ENCODE results near the gene CLEC18A.
"Not testable (repeated sequence)": the region's sequence is repeated elsewhere in the genome, so short reads cannot be mapped to it uniquely, and the experiment has no call there.

DNA sequence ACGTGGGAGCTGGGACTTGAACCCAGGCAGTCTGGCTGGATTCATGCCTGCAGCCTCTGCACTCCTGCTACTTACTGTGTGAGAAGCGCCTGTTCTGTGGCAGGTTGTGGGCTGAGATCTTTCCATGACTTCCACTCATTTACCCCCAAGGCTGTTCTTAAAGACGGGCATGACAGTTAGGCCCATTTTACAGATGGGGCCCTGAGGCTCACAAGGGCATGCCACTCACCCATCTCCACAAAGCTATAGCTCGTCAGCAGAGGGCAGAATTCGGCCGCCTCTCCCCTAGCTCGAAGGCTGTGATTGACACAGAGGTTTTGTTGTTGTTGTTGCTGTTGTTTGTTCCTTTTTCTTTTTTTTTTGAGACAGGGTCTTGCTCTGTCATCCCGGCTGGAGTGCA is 21.8 kb downstream of the CLEC18A start:
- TF ChIP-seq, protein P1, sequence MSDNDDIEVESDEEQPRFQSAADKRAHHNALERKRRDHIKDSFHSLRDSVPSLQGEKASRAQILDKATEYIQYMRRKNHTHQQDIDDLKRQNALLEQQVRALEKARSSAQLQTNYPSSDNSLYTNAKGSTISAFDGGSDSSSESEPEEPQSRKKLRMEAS (IDR thresholded peaks at IDR 0.05) = not testable (repeated sequence)
- TF ChIP-seq, protein P2, sequence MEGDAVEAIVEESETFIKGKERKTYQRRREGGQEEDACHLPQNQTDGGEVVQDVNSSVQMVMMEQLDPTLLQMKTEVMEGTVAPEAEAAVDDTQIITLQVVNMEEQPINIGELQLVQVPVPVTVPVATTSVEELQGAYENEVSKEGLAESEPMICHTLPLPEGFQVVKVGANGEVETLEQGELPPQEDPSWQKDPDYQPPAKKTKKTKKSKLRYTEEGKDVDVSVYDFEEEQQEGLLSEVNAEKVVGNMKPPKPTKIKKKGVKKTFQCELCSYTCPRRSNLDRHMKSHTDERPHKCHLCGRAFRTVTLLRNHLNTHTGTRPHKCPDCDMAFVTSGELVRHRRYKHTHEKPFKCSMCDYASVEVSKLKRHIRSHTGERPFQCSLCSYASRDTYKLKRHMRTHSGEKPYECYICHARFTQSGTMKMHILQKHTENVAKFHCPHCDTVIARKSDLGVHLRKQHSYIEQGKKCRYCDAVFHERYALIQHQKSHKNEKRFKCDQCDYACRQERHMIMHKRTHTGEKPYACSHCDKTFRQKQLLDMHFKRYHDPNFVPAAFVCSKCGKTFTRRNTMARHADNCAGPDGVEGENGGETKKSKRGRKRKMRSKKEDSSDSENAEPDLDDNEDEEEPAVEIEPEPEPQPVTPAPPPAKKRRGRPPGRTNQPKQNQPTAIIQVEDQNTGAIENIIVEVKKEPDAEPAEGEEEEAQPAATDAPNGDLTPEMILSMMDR (IDR thresholded peaks at IDR 0.05) = not testable (repeated sequence)
- TF ChIP-seq, protein P3, sequence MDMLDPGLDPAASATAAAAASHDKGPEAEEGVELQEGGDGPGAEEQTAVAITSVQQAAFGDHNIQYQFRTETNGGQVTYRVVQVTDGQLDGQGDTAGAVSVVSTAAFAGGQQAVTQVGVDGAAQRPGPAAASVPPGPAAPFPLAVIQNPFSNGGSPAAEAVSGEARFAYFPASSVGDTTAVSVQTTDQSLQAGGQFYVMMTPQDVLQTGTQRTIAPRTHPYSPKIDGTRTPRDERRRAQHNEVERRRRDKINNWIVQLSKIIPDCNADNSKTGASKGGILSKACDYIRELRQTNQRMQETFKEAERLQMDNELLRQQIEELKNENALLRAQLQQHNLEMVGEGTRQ (IDR thresholded peaks at IDR 0.05) = not testable (repeated sequence)
- TF ChIP-seq, protein P4, sequence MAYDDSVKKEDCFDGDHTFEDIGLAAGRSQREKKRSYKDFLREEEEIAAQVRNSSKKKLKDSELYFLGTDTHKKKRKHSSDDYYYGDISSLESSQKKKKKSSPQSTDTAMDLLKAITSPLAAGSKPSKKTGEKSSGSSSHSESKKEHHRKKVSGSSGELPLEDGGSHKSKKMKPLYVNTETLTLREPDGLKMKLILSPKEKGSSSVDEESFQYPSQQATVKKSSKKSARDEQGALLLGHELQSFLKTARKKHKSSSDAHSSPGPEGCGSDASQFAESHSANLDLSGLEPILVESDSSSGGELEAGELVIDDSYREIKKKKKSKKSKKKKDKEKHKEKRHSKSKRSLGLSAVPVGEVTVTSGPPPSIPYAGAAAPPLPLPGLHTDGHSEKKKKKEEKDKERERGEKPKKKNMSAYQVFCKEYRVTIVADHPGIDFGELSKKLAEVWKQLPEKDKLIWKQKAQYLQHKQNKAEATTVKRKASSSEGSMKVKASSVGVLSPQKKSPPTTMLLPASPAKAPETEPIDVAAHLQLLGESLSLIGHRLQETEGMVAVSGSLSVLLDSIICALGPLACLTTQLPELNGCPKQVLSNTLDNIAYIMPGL (CRISPR knock-in tag; IDR thresholded peaks at IDR 0.05; ENCODE audit: borderline replicate concordance) = not testable (repeated sequence)
- TF ChIP-seq EP300 (IDR thresholded peaks at IDR 0.05); RAD21 (conservative IDR thresholded peaks at IDR 0.05 in 1 of 2, IDR thresholded peaks at IDR 0.05 in 1 of 2); ESRRA (IDR thresholded peaks at IDR 0.05; ENCODE audit: borderline replicate concordance, low read length): not testable (repeated sequence)
- TF ChIP-seq, protein P5, sequence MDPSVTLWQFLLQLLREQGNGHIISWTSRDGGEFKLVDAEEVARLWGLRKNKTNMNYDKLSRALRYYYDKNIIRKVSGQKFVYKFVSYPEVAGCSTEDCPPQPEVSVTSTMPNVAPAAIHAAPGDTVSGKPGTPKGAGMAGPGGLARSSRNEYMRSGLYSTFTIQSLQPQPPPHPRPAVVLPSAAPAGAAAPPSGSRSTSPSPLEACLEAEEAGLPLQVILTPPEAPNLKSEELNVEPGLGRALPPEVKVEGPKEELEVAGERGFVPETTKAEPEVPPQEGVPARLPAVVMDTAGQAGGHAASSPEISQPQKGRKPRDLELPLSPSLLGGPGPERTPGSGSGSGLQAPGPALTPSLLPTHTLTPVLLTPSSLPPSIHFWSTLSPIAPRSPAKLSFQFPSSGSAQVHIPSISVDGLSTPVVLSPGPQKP (IDR thresholded peaks at IDR 0.05; ENCODE audit: low read depth, low read length) = not testable (repeated sequence)
